GM12891 (cell line): Measurements from ENCODE around the gene HNRNPLL.
"Not testable (repeated sequence)": the region's sequence is repeated elsewhere in the genome, so short reads cannot be mapped to it uniquely, and the experiment has no call there.

Experiments used
- DNase-seq: peaks from one replicate; pipeline ENCODE4 v3.0.0; 2011; ENCODE audit warnings: low spot score; ENCODE audit not compliant: insufficient read length
- FAIRE-seq: peaks from 2 replicates; lab custom pipeline; 2011; peaks lifted over from hg19 to GRCh38; lab: Jason Lieb, UNC
- PAX5 ChIP-seq: IDR thresholded peaks from 2 replicates; pipeline ENCODE4 v1.6.1; 2011; ENCODE audit warnings: low read length, moderate library complexity, mild to moderate bottlenecking; ENCODE audit not compliant: insufficient read depth, severe bottlenecking
- POLR2A ChIP-seq: IDR thresholded peaks from 2 replicates; pipeline ENCODE4 v1.6.1; 2011; ENCODE audit warnings: low read depth, low read length, control low read depth
- POLR2AphosphoS5 ChIP-seq: IDR thresholded peaks from 2 replicates; pipeline ENCODE4 v1.6.1; 2011; ENCODE audit warnings: low read depth, low read length, control low read depth
- POU2F2 ChIP-seq: IDR thresholded peaks from 2 replicates; pipeline ENCODE4 v1.6.1; 2011; ENCODE audit warnings: low read depth, mild to moderate bottlenecking, control low read depth, low read length, moderate library complexity
- SPI1 ChIP-seq: IDR thresholded peaks from 2 replicates; pipeline ENCODE4 v1.6.1; 2011; ENCODE audit warnings: low read depth, low read length, control low read depth
- TAF1 ChIP-seq: IDR thresholded peaks from 2 replicates; pipeline ENCODE4 v1.6.1; 2011; ENCODE audit warnings: low read depth, low read length, control low read depth

The HNRNPLL gene

DNA sequence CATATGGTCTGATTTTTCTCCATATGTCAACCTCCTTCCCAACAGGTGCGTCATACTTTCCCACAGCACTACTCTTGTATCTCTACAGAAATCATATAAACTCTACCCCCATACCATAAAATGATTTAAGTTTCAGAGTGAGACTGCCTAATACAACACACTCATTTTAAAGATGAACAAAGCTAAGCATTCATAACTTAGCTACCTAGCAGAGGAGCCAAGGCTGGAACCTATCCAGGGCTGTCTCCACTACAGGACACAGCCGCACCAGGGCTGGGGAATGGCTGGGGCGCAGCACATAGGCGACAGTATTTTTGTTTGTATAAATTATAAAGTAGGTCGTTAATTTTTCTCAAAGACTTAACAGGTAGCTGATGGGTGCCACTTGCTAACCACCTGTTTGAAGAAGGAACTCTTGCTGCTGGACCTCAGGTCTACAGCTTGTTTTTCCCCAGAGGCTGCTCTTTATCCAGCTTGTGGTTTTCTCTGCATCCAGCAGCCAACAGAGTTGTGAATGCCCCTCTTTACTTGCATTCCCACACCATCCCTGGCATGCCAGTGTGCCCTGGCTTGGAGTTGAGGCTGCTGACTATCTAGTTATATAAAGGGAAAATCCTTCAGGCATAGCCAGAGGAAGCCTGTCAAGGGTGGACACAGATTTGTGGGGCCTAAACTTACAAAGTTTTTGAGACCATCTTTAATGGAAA is 62.0 kb downstream of the HNRNPLL start:
- DNase-seq: no peak
- no peak for TF ChIP-seq SPI1
- no peak for TF ChIP-seq POLR2A
- no peak for TF ChIP-seq TAF1
- no peak for TF ChIP-seq POU2F2
- no peak for TF ChIP-seq PAX5
- TF ChIP-seq POLR2AphosphoS5: no peak

DNA sequence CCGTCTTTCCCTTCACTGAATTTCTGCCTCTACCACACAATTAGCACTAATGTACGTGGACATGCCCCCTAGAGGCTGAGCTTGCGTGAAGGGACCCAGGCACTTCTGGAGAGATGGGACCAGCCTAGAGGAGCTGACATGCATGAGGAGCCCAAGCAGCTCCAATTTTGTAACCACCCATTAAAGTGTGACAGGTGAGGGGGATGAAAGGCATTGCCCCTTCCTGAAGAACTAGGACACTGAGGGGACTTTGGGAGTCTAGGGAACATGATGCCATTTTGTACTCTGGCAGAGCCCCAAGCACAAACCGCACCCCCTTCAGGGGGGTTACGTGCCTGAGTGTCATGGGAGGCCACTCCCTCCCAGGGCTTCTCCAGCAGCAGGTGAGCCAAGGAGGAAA is 63.6 kb downstream of the HNRNPLL start:
- no peak for DNase-seq
- FAIRE-seq: no peak
- no peak for TF ChIP-seq POLR2AphosphoS5
- TF ChIP-seq TAF1: no peak
- TF ChIP-seq POLR2A: no peak
- TF ChIP-seq POU2F2: no peak
- no peak for TF ChIP-seq SPI1
- no peak for TF ChIP-seq PAX5

More for the DNA sequence above, 62.0 kb downstream of the HNRNPLL start:
- FAIRE-seq: no peak

GRCh38 chr2:38537937-38538525 is 64.7 kb downstream of the HNRNPLL start:
- no peak for TF ChIP-seq POLR2A
- no peak for TF ChIP-seq SPI1
- no peak for TF ChIP-seq POLR2AphosphoS5
- TF ChIP-seq TAF1: no peak
- no peak for TF ChIP-seq POU2F2
- no peak for TF ChIP-seq PAX5
- DNase-seq: no peak
- FAIRE-seq: no peak

DNA sequence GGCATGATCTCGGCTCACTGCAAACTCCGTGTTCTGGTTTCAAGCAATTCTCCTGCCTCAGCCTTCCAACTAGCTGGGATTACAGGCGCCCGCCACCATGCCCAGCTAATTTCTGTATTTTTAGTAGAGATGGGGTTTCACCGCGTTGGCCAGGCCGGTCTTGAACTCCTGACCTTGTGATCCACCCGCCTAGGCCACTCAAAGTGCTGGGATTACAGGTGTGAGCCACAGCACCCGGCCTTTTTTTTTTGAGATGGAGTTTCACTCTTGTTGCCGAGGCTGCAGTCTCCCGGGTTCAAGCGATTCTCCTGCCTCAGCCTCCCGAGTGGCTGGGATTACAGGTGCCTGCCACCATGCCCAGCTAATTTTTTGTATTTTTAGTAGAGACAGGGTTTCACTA is 65.4 kb downstream of the HNRNPLL start:
- not testable (repeated sequence) for DNase-seq, FAIRE-seq

DNA sequence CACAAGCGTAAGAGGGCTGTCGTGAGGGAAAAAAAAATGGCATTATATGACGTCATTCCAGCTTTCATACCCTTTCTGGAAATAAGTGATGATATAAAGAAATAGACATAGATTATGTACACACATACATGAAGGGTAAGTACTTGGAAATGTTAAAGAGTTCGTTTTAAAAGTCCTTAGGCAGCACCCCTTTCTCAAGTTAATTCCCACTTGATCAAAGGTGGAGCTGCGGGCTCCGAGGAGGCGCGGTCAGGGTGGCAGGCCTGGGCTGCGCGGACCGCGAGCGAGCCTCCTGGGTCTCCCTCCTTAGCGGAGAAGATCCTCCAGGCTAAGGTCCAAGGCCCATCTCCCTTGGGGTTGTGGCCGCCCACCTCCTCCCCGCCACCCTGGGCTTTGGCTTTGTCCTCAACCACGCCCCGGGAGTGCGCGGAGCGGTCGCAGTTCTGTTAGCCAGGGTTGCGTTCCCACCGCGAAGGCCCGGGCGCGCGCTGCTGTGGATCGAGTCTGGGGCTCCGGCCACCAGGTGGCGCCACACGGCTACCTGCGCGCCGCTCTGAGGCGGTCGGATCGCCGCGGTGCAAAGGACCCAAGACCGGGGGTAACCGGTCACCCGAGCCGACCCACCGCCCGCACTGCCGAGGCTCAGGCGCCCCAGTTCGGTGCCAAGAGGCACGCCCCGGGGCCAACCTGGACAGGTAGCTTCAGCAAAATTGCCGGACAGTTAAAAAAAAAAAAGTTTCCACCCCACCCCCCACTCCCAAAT is 66.8 kb downstream of the HNRNPLL start:
- FAIRE-seq (peak; percentile 35), DNase-seq (peak; percentile 75)
- TF ChIP-seq SPI1 (no peak), POLR2AphosphoS5 (no peak), POLR2A (no peak), PAX5 (no peak), POU2F2 (no peak), TAF1 (no peak)

DNA sequence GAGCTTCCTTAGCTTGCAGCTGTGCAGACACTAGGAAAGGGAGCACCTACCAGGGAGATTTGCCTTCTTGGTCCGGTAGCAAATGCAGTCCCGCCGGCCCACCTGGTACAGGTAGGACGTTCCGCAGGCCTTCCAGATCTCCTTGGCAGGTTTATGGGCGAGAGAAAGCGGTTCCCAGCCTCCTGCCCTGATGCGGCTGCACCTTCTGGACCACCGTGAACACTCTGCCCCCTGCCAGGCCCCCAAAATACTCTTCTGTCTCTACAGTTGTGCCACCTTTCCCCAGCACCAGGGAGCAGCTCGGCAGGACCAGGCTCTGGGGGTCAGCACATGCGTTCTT is 67.4 kb downstream of the HNRNPLL start:
- FAIRE-seq: no peak
- TF ChIP-seq TAF1 (no peak), PAX5 (no peak), POU2F2 (no peak), POLR2A (no peak), POLR2AphosphoS5 (no peak), SPI1 (no peak)
- no peak for DNase-seq

GRCh38 chr2:38534746-38535403 is 67.9 kb downstream of the HNRNPLL start:
- no peak for FAIRE-seq
- DNase-seq: no peak
- TF ChIP-seq POLR2AphosphoS5 (no peak), POLR2A (no peak), SPI1 (no peak), PAX5 (no peak), POU2F2 (no peak), TAF1 (no peak)

DNA sequence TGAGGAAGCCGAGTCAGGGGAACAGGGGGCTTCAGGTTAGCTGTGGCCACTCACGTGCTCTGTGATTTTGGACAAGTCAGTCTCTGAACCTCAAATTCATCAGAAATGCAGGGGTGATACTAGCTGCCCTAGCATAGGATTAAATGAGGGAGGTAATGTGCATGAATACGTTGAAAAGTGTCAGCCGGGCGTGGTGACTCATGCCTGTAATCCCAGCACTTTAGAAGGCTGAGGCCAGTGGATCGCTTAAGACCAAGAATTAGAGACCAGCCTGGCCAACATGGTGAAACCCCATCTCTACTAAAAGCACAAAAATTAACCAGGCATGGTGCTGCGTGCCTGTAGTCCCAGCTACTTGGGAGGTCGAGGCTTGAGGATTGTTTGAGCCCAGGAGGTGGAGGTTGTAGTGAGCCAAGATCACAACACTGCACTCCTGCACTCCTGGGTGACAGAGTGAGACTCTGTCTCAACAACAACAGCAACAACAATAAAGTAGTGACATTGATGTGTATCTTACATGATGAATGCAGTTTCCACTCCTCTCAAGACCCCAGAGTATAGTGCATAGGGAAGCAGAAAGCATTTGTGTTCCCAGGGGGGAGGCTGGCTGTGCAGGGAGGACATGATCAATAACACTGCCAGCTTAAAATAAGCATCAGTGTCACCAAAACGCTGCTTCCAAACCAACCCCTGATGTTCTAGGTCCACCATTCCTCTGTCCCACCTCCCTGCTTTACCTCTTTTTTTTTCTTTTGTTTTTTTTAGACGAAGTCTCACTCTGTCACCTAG is 68.8 kb downstream of the HNRNPLL start:
- DNase-seq (no peak), FAIRE-seq (peak; percentile 31)
- TF ChIP-seq PAX5: no peak
- no peak for TF ChIP-seq POU2F2

- TF ChIP-seq POU2F2 (peak; percentile 93), POLR2AphosphoS5 (no peak), TAF1 (peak; percentile 30; the same call in 1 of the 2 replicates), SPI1 (peak; percentile 98), PAX5 (no peak), POLR2A (no peak)
- FAIRE-seq (peak; percentile 99), DNase-seq (peak; percentile 56)
Measured at GRCh38 chr2:38533180-38533579, 69.5 kb downstream of the HNRNPLL start.

DNA sequence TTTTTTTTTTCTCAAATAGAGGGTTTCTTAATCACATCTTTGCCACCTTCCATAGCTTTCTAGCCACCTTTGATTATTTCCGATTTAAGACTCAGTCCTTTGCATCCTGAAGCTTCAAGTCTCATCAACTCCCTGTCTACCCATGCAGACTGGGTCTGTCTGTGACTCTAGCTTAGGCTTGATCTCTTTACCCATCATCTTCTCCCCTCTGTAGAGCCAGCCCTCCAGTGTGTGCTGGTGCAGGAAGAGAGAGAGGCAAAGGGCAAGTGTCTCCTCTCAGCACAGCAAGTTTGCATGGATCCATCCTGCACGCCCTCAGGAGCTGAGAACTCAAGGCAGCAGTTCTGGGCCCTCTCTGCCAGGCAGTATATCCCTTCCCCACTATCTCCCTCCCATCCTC is 70.4 kb downstream of the HNRNPLL start:
- DNase-seq (no peak), FAIRE-seq (peak; percentile 23)
- TF ChIP-seq POLR2A: no peak
- no peak for TF ChIP-seq PAX5
- no peak for TF ChIP-seq POU2F2
- TF ChIP-seq POLR2AphosphoS5: no peak
- no peak for TF ChIP-seq SPI1
- no peak for TF ChIP-seq TAF1
